AG09309 (cell line): ENCODE results near the gene TNIP2.

Experiments used
- DNase-seq: peaks from one replicate; pipeline ENCODE4 v3.0.0-alpha.2; 2010; ENCODE audit warnings: low read depth
- H3K4me3 ChIP-seq: 2 replicates; pipeline ENCODE4 v1.5.1; 2011; ENCODE audit warnings: mild to moderate bottlenecking, low read depth, low read length, moderate library complexity; ENCODE audit not compliant: control insufficient read depth
- CTCF ChIP-seq: IDR thresholded peaks from 2 replicates; pipeline ENCODE4 v1.5.1; 2011; ENCODE audit warnings: mild to moderate bottlenecking, low read depth, low read length, inconsistent platforms; ENCODE audit not compliant: insufficient read depth, control insufficient read depth; ENCODE audit errors: missing control alignments

TNIP2 gene

GRCh38 chr4:2757426-2757825, 1.3 kb upstream of the TNIP2 start:
- no peak for DNase-seq
- TF ChIP-seq CTCF, result no peak
- H3K4me3 ChIP-seq, result no peak overlapping the region

- H3K4me3 ChIP-seq, result peak overlapping the region; percentile 32
- no peak for DNase-seq
- no peak for TF ChIP-seq CTCF
Measured at GRCh38 chr4:2756691-2757350, 685 bp upstream of the TNIP2 start.

GRCh38 chr4:2754848-2755819, 1.0 kb downstream of the TNIP2 start:
- H3K4me3 ChIP-seq, result peak overlapping the region; percentile 85
- DNase-seq, result no peak
- TF ChIP-seq CTCF, result no peak

GRCh38 chr4:2753436-2753835, 2.7 kb downstream of the TNIP2 start:
- TF ChIP-seq CTCF, result no peak
- H3K4me3 ChIP-seq, result no peak overlapping the region
- DNase-seq, result no peak

GRCh38 chr4:2750719-2751605, 5.2 kb downstream of the TNIP2 start:
- TF ChIP-seq CTCF, result no peak
- no peak overlapping the region for H3K4me3 ChIP-seq
- no peak for DNase-seq
